ENCODE data around the gene HDLBP. TPM values are rescaled to one million over a fixed set of nuclear protein-coding genes. Genes with fewer than 3 reads are reported as not detected.

HDLBP gene
- total and polyA plus RNA-seq, 2 of the 4 experiments (the other 2 are of a cell fraction), result 648 to 1,165 TPM

DNA sequence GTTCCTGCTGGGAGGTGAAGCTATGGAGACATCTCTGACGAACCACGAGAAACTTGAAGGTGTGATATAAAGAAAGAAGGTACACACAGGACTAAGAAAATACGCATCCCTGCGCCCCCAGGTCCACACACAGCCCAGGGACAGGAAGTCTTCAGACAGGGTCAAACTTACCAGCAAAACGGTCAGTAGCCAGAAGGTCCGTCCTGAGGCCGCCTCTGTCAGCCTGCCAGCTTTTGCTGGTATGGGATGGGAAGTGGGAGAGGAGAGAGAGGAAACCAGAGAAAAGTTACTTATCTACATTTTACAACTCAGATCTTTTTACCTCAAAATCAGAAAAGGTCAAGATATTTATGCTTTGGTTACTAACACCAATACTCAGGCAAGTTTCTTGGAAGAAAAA is 47.2 kb downstream of the HDLBP start:
- no peak overlapping the region for H3K27ac ChIP-seq (ENCODE audit: insufficient read depth, low read length)
- no peak for DNase-seq
- no peak overlapping the region for H2AK5ac ChIP-seq (ENCODE audit: low read depth, low read length)
- no peak for ATAC-seq (ENCODE audit: low read depth)
- no peak overlapping the region for H4K5ac ChIP-seq (ENCODE audit: low read depth, low read length)
- no peak overlapping the region for H2BK5ac ChIP-seq (ENCODE audit: low read depth, low read length, poor library complexity, severe bottlenecking)
- in situ Hi-C loops (cut with MboI; ENCODE audit: low sequenced_read_pairs), result no loop called here
- H3K23ac ChIP-seq (ENCODE audit: low read depth, low read length), result no peak overlapping the region
- H2AK9ac ChIP-seq (replicated peaks; ENCODE audit: low read depth, low read length, poor library complexity), result no peak overlapping the region
- POLR2A ChIA-PET (ENCODE audit: unreplicated experiment), result no interaction called here
- TF ChIP-seq CEBPB (IDR thresholded peaks at IDR 0.05; ENCODE audit: low read depth, low read length) (no peak), RAD21 (IDR thresholded peaks at IDR 0.05; ENCODE audit: low read length) (no peak), NFE2L2 (IDR thresholded peaks at IDR 0.05; ENCODE audit: low read depth, low read length) (no peak), POLR2A (IDR thresholded peaks at IDR 0.05; ENCODE audit: low read depth, low read length) (no peak), MAZ (IDR thresholded peaks at IDR 0.05; ENCODE audit: borderline replicate concordance, low read depth, low read length) (no peak)
- no peak overlapping the region for H3K56ac ChIP-seq (ENCODE audit: extremely low read depth, insufficient read depth, low read length)
- peaks cover 89% of the 10 kb centered on the region for H4K20me1 ChIP-seq (ENCODE audit: insufficient read depth, low read length)
- no peak overlapping the region for H2BK20ac ChIP-seq (ENCODE audit: low read depth, low read length)
- BruUV-seq (replicated peaks), result no TSS peak
- H3K18ac ChIP-seq (ENCODE audit: low read depth, low read length), result no peak overlapping the region
- H3K14ac ChIP-seq (replicated peaks; ENCODE audit: low read depth, low read length), result no peak overlapping the region
- CTCF ChIA-PET, result no interaction called here
- H4K8ac ChIP-seq (ENCODE audit: low read depth in 2 of 2, low read length in 2 of 2), result no peak overlapping the region
- H3K9me3 ChIP-seq (ENCODE audit: control insufficient read depth, insufficient read depth, low read length), result no peaks in the 10 kb centered on the region
- H3K9me1 ChIP-seq (ENCODE audit: insufficient read depth, low read length), result peaks cover 32% of the 10 kb centered on the region
- no peak overlapping the region for H3K4ac ChIP-seq (ENCODE audit: low read depth, low read length)
- no peak overlapping the region for H2BK120ac ChIP-seq (ENCODE audit: low read depth, low read length)
- no peak overlapping the region for H3K4me3 ChIP-seq (ENCODE audit: insufficient read depth, low read depth, low read length)
- no peak overlapping the region for H2BK15ac ChIP-seq (ENCODE audit: low read depth, low read length)
- peaks cover 32 to 81% of the 10 kb centered on the region in 2 experiments for H3K79me1 ChIP-seq (ENCODE audit: low read depth in 1 of 2, low read length in 2 of 2)
- peaks cover 45% of the 10 kb centered on the region for H3K36me3 ChIP-seq (ENCODE audit: control insufficient read depth, insufficient read depth, low read length)
- no peak overlapping the region for H3K4me2 ChIP-seq (ENCODE audit: low read depth, low read length)
- H3K4me1 ChIP-seq (ENCODE audit: control insufficient read depth, insufficient read depth, low read length), result peaks cover 20% of the 10 kb centered on the region
- H4K91ac ChIP-seq (ENCODE audit: insufficient read depth, low read depth, low read length), result no peak overlapping the region
- H2AFZ ChIP-seq (replicated peaks; ENCODE audit: low read length, poor library complexity), result no peak overlapping the region
- no CpG with 5 or more reads among the region's 7 CpGs for WGBS, 2 experiments (ENCODE audit: extremely low coverage in 2 of 2, insufficient read length in 1 of 2)
- no peaks in the 10 kb centered on the region for H3K27me3 ChIP-seq (ENCODE audit: control insufficient read depth, insufficient read depth, low read length)
- dilution Hi-C loops (cut with HindIII; ENCODE audit: low sequenced_read_pairs, unreplicated experiment), result no loop called here
- H3K9ac ChIP-seq (ENCODE audit: low read depth, low read length), result no peak overlapping the region
- intact Hi-C loops (cut with micrococcal nuclease), result no loop called here
